HG02588 (cell line): Measurements from ENCODE around the gene IREB2.

Experiments
- ATAC-seq: cut with Tn5 transposase; IDR thresholded peaks from one replicate; pipeline ENCODE4 v1.9.1; 2021; ENCODE audit warnings: mild to moderate bottlenecking, moderate library complexity; ENCODE audit not compliant: unreplicated experiment

IREB2 gene

GRCh38 chr15:78406016-78406585 is 31.9 kb upstream of the IREB2 start:
- ATAC-seq: no peak

- ATAC-seq: no peak
These were observed 30.2 kb upstream of the IREB2 start for GRCh38 chr15:78407608-78408354.

- no peak for ATAC-seq
These were observed 29.7 kb upstream of the IREB2 start for GRCh38 chr15:78408355-78408640.

- no peak for ATAC-seq
These were observed 29.1 kb upstream of the IREB2 start for GRCh38 chr15:78408961-78409360.

- no peak for ATAC-seq
These were observed 27.0 kb upstream of the IREB2 start for GRCh38 chr15:78411061-78411460.

GRCh38 chr15:78414621-78415250 is 23.3 kb upstream of the IREB2 start:
- no peak for ATAC-seq

- ATAC-seq: no peak
These were observed 22.7 kb upstream of the IREB2 start for GRCh38 chr15:78415284-78415683.

GRCh38 chr15:78417754-78418630 is 20.0 kb upstream of the IREB2 start:
- ATAC-seq: no peak

- no peak for ATAC-seq
These were observed 19.3 kb upstream of the IREB2 start for GRCh38 chr15:78418686-78419085.

- no peak for ATAC-seq
These were observed 18.6 kb upstream of the IREB2 start for GRCh38 chr15:78419367-78419766.

GRCh38 chr15:78420220-78420619 is 17.8 kb upstream of the IREB2 start:
- ATAC-seq: no peak

- no peak for ATAC-seq
These were observed 17.2 kb upstream of the IREB2 start for GRCh38 chr15:78420766-78421165.

GRCh38 chr15:78421238-78421965 is 16.6 kb upstream of the IREB2 start:
- ATAC-seq: no peak

- no peak for ATAC-seq
These were observed 15.3 kb upstream of the IREB2 start for GRCh38 chr15:78422571-78423340.

GRCh38 chr15:78424673-78425072 is 13.3 kb upstream of the IREB2 start:
- ATAC-seq: no peak

- no peak for ATAC-seq
These were observed 12.4 kb upstream of the IREB2 start for GRCh38 chr15:78425643-78426042.

GRCh38 chr15:78426300-78426699 is 11.7 kb upstream of the IREB2 start:
- ATAC-seq: no peak

GRCh38 chr15:78427953-78428352 is 10.1 kb upstream of the IREB2 start:
- ATAC-seq: no peak

GRCh38 chr15:78429477-78429876 is 8.5 kb upstream of the IREB2 start:
- ATAC-seq: no peak

- ATAC-seq: no peak
These were observed 6.1 kb upstream of the IREB2 start for GRCh38 chr15:78431955-78432354.
